CD4-positive, alpha-beta memory T cell (primary cell): Measurements from ENCODE around the gene BASP1. TPM values are rescaled to one million over a fixed set of nuclear protein-coding genes. Genes with fewer than 3 reads are reported as not detected.
"Not testable (repeated sequence)": the region's sequence is repeated elsewhere in the genome, so short reads cannot be mapped to it uniquely, and the experiment has no call there.

ENCODE experiments used
- CTCF ChIA-PET: fragments of 350-600 bp; sonication (Branson Sonifier 250); formaldehyde crosslinking; loops from one replicate; lab custom pipeline; 2021; ENCODE audit warnings: inconsistent platforms; ENCODE audit not compliant: partially characterized antibody; lab: Charles Lee
- POLR2A ChIA-PET: fragments of 350-600 bp; sonication (Branson Sonifier 250); formaldehyde crosslinking; loops from one replicate; lab custom pipeline; 2021; ENCODE audit not compliant: partially characterized antibody; lab: Charles Lee
- DNase-seq, 5 donors: peaks; one replicate each; pipeline versions ENCODE4 v3.0.0 to v3.0.0-alpha.2; 2020 to 2022; ENCODE audit warnings: mixed read lengths in 1 of 5
- H3K27ac ChIP-seq: one replicate; pipeline ENCODE4 v1.7.0; 2013; ENCODE audit warnings: low read depth, low read length
- H3K27me3 ChIP-seq: 2 replicates; pipeline ENCODE4 v1.7.0; 2013; ENCODE audit warnings: mild to moderate bottlenecking, low read length, moderate library complexity; ENCODE audit not compliant: insufficient read depth
- H3K36me3 ChIP-seq: 2 replicates; pipeline ENCODE4 v1.7.0; 2013; ENCODE audit warnings: mild to moderate bottlenecking, low read length, moderate library complexity; ENCODE audit not compliant: insufficient read depth
- H3K4me1 ChIP-seq: 2 replicates; pipeline ENCODE4 v1.7.0; 2013; ENCODE audit warnings: mild to moderate bottlenecking, low read length, moderate library complexity; ENCODE audit not compliant: insufficient read depth
- H3K4me3 ChIP-seq, 2 donors: one replicate each; pipeline ENCODE4 v1.7.0; 2013; ENCODE audit warnings: low read length in 2 of 2, mild to moderate bottlenecking in 1 of 2
- H3K9me3 ChIP-seq, 2 donors: one replicate each; pipeline ENCODE4 v1.7.0; 2013; ENCODE audit warnings: low read length in 2 of 2, control low read depth in 1 of 2; ENCODE audit not compliant: control insufficient read depth in 1 of 2
- H3K27ac Mint-ChIP-seq, 7 donors: one replicate each; pipeline ENCODE4 v1.8.0; 2020 to 2021; ENCODE audit warnings: mixed read lengths in 7 of 7, mild to moderate bottlenecking in 6 of 7, inconsistent platforms in 3 of 7, moderate library complexity in 3 of 7
- H3K27me3 Mint-ChIP-seq, 2 donors: one replicate each; pipeline ENCODE4 v1.8.0; 2020 to 2021; ENCODE audit warnings: mixed read lengths in 2 of 2
- H3K36me3 Mint-ChIP-seq, 2 donors: one replicate each; pipeline ENCODE4 v1.8.0; 2020 to 2021; ENCODE audit warnings: mixed read lengths in 2 of 2, inconsistent platforms in 1 of 2, mild to moderate bottlenecking in 1 of 2
- H3K4me1 Mint-ChIP-seq, 4 donors: one replicate each; pipeline ENCODE4 v1.8.0; 2020 to 2021; ENCODE audit warnings: mixed read lengths in 4 of 4, mild to moderate bottlenecking in 1 of 4
- H3K4me3 Mint-ChIP-seq, 8 donors: one replicate each; pipeline ENCODE4 v1.8.0; 2020 to 2021; ENCODE audit warnings: mixed read lengths in 8 of 8, mild to moderate bottlenecking in 7 of 8, moderate library complexity in 6 of 8, inconsistent platforms in 3 of 8
- H3K9me3 Mint-ChIP-seq, 8 donors: one replicate each; pipeline ENCODE4 v1.8.0; 2020 to 2021; ENCODE audit warnings: mixed read lengths in 8 of 8, mild to moderate bottlenecking in 5 of 8, inconsistent platforms in 3 of 8, moderate library complexity in 1 of 8
- intact Hi-C: fragments of 100-400 bp; cut with micrococcal nuclease; formaldehyde crosslinking; loops from one replicate; pipeline ENCODE4 v1.15.1; 2023
- polyA plus RNA-seq, 2 donors: library from polyadenylated mRNA; unstranded; fragments of 300-500 nt; fragmentation: Illumina TruSeq; gene quantifications; one replicate each; pipeline ENCODE4 v1.2.3, GENCODE V29; 2021
- total RNA-seq, 2 experiments: library from RNA; stranded (reverse); gene quantifications; one replicate each; pipeline ENCODE4 v1.2.3, GENCODE V29; 2021

Gene BASP1
- total and polyA plus RNA-seq, 4 experiments from 2014 or later: 0.10 to 0.90 (median 0.74) TPM

GRCh38 chr5:17255471-17256021 is 38.1 kb downstream of the BASP1 start:
- Mint-ChIP-seq H3K27ac (no peak overlapping the region), H3K4me1 (no peaks in the 10 kb centered on the region), H3K9me3 (peaks cover 0 to 7% (median 3%) of the 10 kb centered on the region in 8 donors), H3K4me3 (no peak overlapping the region), H3K27me3 (no peaks in the 10 kb centered on the region), H3K36me3 (no peaks in the 10 kb centered on the region)
- Histone ChIP-seq H3K36me3 (no peaks in the 10 kb centered on the region), H3K27me3 (no peaks in the 10 kb centered on the region), H3K9me3 (no peaks in the 10 kb centered on the region), H3K27ac (no peak overlapping the region), H3K4me3 (no peak overlapping the region), H3K4me1 (no peaks in the 10 kb centered on the region)
- POLR2A ChIA-PET: no interaction called here
- no peak for DNase-seq
- intact Hi-C loops: no loop called here
- CTCF ChIA-PET: no interaction called here

- intact Hi-C loops: no loop called here
Observed at GRCh38 chr5:17256171-17256570, 38.7 kb downstream of the BASP1 start.

GRCh38 chr5:17256839-17257238 is 39.4 kb downstream of the BASP1 start:
- Mint-ChIP-seq H3K4me3 (no peak overlapping the region), H3K27ac (no peak overlapping the region), H3K36me3 (no peaks in the 10 kb centered on the region), H3K4me1 (no peaks in the 10 kb centered on the region), H3K27me3 (no peaks in the 10 kb centered on the region), H3K9me3 (peaks cover 0 to 6% (median 2%) of the 10 kb centered on the region in 8 donors)
- Histone ChIP-seq H3K4me1 (no peaks in the 10 kb centered on the region), H3K27me3 (no peaks in the 10 kb centered on the region), H3K9me3 (no peaks in the 10 kb centered on the region), H3K27ac (no peak overlapping the region), H3K36me3 (no peaks in the 10 kb centered on the region), H3K4me3 (no peak overlapping the region)
- intact Hi-C loops: no loop called here
- DNase-seq: no peak
- POLR2A ChIA-PET: no interaction called here
- CTCF ChIA-PET: no interaction called here

More at GRCh38 chr5:17256171-17256570, 38.7 kb downstream of the BASP1 start:
- Histone ChIP-seq H3K27me3 (no peaks in the 10 kb centered on the region), H3K4me1 (no peaks in the 10 kb centered on the region), H3K27ac (no peak overlapping the region), H3K36me3 (no peaks in the 10 kb centered on the region), H3K4me3 (no peak overlapping the region), H3K9me3 (no peaks in the 10 kb centered on the region)
- POLR2A ChIA-PET: no interaction called here
- no peak for DNase-seq
- Mint-ChIP-seq H3K27ac (no peak overlapping the region), H3K27me3 (no peaks in the 10 kb centered on the region), H3K36me3 (no peaks in the 10 kb centered on the region), H3K4me1 (no peaks in the 10 kb centered on the region), H3K4me3 (no peak overlapping the region), H3K9me3 (peaks cover 0 to 7% (median 3%) of the 10 kb centered on the region in 8 donors)
- CTCF ChIA-PET: no interaction called here

DNA sequence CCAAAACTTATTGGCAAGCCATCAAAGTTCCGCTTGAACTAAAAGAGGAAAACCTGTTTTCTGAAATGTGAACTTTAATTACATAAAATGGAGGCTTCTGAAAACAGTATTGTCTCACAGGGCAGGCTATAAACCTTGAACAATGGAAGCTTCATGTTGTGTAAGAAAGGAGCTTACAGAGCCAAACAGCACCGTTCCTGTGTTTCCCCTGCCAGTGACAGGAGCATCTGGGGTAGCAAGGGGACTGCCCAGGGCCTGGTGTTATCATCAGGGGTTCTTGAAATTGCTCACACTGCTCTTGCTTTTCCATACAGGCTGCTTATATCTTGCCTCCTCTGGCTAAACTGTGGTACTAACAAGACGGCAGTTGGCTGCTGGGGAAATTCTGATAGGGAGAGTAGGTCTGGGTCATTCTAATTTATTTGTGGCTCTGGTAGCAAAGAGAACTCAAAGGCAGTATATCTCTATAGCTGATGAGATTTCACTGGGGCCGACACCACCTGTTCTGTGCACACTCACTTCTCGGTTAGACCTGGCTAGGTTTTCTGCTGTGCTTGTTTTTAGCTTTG is 40.4 kb downstream of the BASP1 start:
- Histone ChIP-seq H3K36me3 (no peaks in the 10 kb centered on the region), H3K4me3 (no peak overlapping the region), H3K9me3 (no peaks in the 10 kb centered on the region), H3K27ac (no peak overlapping the region), H3K4me1 (no peaks in the 10 kb centered on the region), H3K27me3 (no peaks in the 10 kb centered on the region)
- H3K27me3 Mint-ChIP-seq: no peaks in the 10 kb centered on the region
- intact Hi-C loops: no loop called here
- CTCF ChIA-PET: no interaction called here
- no peak overlapping the region for H3K4me3 Mint-ChIP-seq
- peaks cover 0 to 6% (median 2%) of the 10 kb centered on the region in 8 donors for H3K9me3 Mint-ChIP-seq
- no peak overlapping the region for H3K27ac Mint-ChIP-seq
- DNase-seq: no peak
- POLR2A ChIA-PET: no interaction called here
- H3K36me3 Mint-ChIP-seq: no peaks in the 10 kb centered on the region
- no peaks in the 10 kb centered on the region for H3K4me1 Mint-ChIP-seq

- Histone ChIP-seq H3K36me3 (no peaks in the 10 kb centered on the region), H3K4me3 (no peak overlapping the region), H3K27ac (no peak overlapping the region), H3K27me3 (no peaks in the 10 kb centered on the region), H3K9me3 (no peaks in the 10 kb centered on the region), H3K4me1 (no peaks in the 10 kb centered on the region)
- no peaks in the 10 kb centered on the region for H3K4me1 Mint-ChIP-seq
- ChIA-PET CTCF (no interaction called here), POLR2A (no interaction called here)
- peaks cover 0 to 6% (median 3%) of the 10 kb centered on the region in 8 donors for H3K9me3 Mint-ChIP-seq
- no peak overlapping the region for H3K4me3 Mint-ChIP-seq
- DNase-seq: no peak
- no peaks in the 10 kb centered on the region for H3K27me3 Mint-ChIP-seq
- no peak overlapping the region for H3K27ac Mint-ChIP-seq
- intact Hi-C loops: no loop called here
- no peaks in the 10 kb centered on the region for H3K36me3 Mint-ChIP-seq
Observed at GRCh38 chr5:17258431-17258830, 41.0 kb downstream of the BASP1 start.

- H3K36me3 ChIP-seq, H3K27me3 ChIP-seq, H3K9me3 Mint-ChIP-seq, H3K36me3 Mint-ChIP-seq, H3K27ac Mint-ChIP-seq, CTCF ChIA-PET, H3K4me3 Mint-ChIP-seq, H3K27me3 Mint-ChIP-seq, H3K4me3 ChIP-seq, H3K27ac ChIP-seq, H3K4me1 Mint-ChIP-seq, DNase-seq, intact Hi-C loops, H3K4me1 ChIP-seq, POLR2A ChIA-PET, H3K9me3 ChIP-seq: not testable (repeated sequence)
Observed at GRCh38 chr5:17259012-17259411, 41.6 kb downstream of the BASP1 start.

DNA sequence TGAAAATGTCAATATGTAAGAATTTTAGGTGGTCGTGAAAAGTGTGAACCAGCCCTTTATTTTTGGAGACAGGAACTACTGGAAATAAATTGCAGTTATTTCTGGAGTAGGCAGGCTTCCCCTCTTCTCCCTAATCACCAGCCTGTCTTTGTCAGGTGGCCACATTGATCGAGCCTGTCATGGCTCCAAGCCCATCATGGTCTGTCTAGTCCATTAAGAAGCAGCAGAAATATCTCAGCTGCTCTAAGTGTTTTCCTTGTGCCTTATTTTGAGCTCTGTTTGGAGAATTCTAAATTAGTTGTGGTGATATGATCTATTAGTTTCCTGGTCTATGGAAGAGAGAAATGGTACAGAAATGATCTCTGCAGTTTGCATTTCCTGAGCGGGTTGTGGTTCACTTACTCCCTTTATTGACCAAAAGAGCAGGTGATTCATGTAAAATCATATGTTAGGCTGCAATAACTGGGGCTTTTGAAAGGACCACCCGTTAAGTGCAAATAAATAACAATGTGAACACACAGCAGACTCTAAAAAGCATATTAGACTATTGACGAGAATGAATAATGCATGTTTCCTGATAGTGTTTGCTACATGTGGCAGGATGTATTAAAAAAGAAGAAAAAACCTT is 42.3 kb downstream of the BASP1 start:
- no peaks in the 10 kb centered on the region for H3K4me1 Mint-ChIP-seq
- CTCF ChIA-PET: no interaction called here

More for the DNA sequence above, 42.3 kb downstream of the BASP1 start:
- POLR2A ChIA-PET: no interaction called here
- H3K9me3 ChIP-seq: no peaks in the 10 kb centered on the region
- no peak overlapping the region for H3K4me3 Mint-ChIP-seq
- DNase-seq: no peak
- H3K27me3 ChIP-seq: no peaks in the 10 kb centered on the region
- no peaks in the 10 kb centered on the region for H3K4me1 ChIP-seq
- H3K27me3 Mint-ChIP-seq: no peaks in the 10 kb centered on the region
- H3K4me3 ChIP-seq: no peak overlapping the region
- no peak overlapping the region for H3K27ac Mint-ChIP-seq
- H3K9me3 Mint-ChIP-seq: peaks cover 0 to 7% (median 3%) of the 10 kb centered on the region in 8 donors
- H3K36me3 ChIP-seq: no peaks in the 10 kb centered on the region
- no peak overlapping the region for H3K27ac ChIP-seq
- intact Hi-C loops: no loop called here
- no peaks in the 10 kb centered on the region for H3K36me3 Mint-ChIP-seq
